ENCODE data around the gene PML.
"Not testable (repeated sequence)": the region's sequence is repeated elsewhere in the genome, so short reads cannot be mapped to it uniquely, and the experiment has no call there.

Gene PML

GRCh38 chr15:74063425-74064146, 69.1 kb downstream of the PML start:
- DNase-seq: not testable (repeated sequence)

GRCh38 chr15:74064183-74064582, 69.7 kb downstream of the PML start:
- not testable (repeated sequence) for DNase-seq

GRCh38 chr15:74064822-74065221, 70.3 kb downstream of the PML start:
- not testable (repeated sequence) for DNase-seq

GRCh38 chr15:74065684-74066411, 71.3 kb downstream of the PML start:
- DNase-seq: not testable (repeated sequence)

GRCh38 chr15:74071645-74072044, 77.1 kb downstream of the PML start:
- DNase-seq: not testable (repeated sequence)

- not testable (repeated sequence) for DNase-seq
Observed at GRCh38 chr15:74072132-74072531, 77.6 kb downstream of the PML start.

GRCh38 chr15:74072614-74073337, 78.3 kb downstream of the PML start:
- DNase-seq: not testable (repeated sequence)

GRCh38 chr15:74075781-74076180, 81.3 kb downstream of the PML start:
- DNase-seq: not testable (repeated sequence)

GRCh38 chr15:74082450-74082849, 87.9 kb downstream of the PML start, which contains the start of gene GOLGA6A:
Gene GOLGA6A, minus strand, starts transcription at chr15:74082550. Its CDS starts 41 bp downstream, at chr15:74082509.
- not testable (repeated sequence) for DNase-seq

- DNase-seq: not testable (repeated sequence)
Observed at GRCh38 chr15:74094567-74094966, 100.1 kb downstream of the PML start.

GRCh38 chr15:74095610-74096009, 101.1 kb downstream of the PML start:
- not testable (repeated sequence) for DNase-seq

GRCh38 chr15:74096753-74097474, 102.4 kb downstream of the PML start:
- not testable (repeated sequence) for DNase-seq

Measured in DMS79 (cell line).